Activated naive CD4-positive, alpha-beta T cell treated with Interleukin-2 at 50 U/mL for 16 hours (primary cell): ENCODE data around the gene ZNRF3.
"Not testable (repeated sequence)": the region's sequence is repeated elsewhere in the genome, so short reads cannot be mapped to it uniquely, and the experiment has no call there.

Experiments
- DNase-seq: peaks from one replicate; pipeline ENCODE4 v3.0.0-alpha.2; 2020

ZNRF3 gene

GRCh38 chr22:29074276-29074772 is 191.0 kb downstream of the ZNRF3 start:
- no peak for DNase-seq

GRCh38 chr22:29078036-29078868 is 194.9 kb downstream of the ZNRF3 start:
- no peak for DNase-seq

- no peak for DNase-seq
These were observed 195.5 kb downstream of the ZNRF3 start for GRCh38 chr22:29078869-29079207.

- no peak for DNase-seq
These were observed 196.0 kb downstream of the ZNRF3 start for GRCh38 chr22:29079218-29079901.

GRCh38 chr22:29080106-29080975 is 197.0 kb downstream of the ZNRF3 start:
- DNase-seq: no peak

- no peak for DNase-seq
These were observed 198.3 kb downstream of the ZNRF3 start for GRCh38 chr22:29081517-29082236.

GRCh38 chr22:29082826-29083545 is 199.6 kb downstream of the ZNRF3 start:
- no peak for DNase-seq

- DNase-seq: not testable (repeated sequence)
These were observed 200.2 kb downstream of the ZNRF3 start for GRCh38 chr22:29083576-29083932.

- no peak for DNase-seq
These were observed 200.7 kb downstream of the ZNRF3 start for GRCh38 chr22:29083933-29084591.

- no peak for DNase-seq
These were observed 203.6 kb downstream of the ZNRF3 start for GRCh38 chr22:29087012-29087411.

GRCh38 chr22:29088809-29089208 is 205.4 kb downstream of the ZNRF3 start:
- no peak for DNase-seq

GRCh38 chr22:29089507-29089906 is 206.1 kb downstream of the ZNRF3 start:
- DNase-seq: no peak

- no peak for DNase-seq
These were observed 206.7 kb downstream of the ZNRF3 start for GRCh38 chr22:29090039-29090438.

- DNase-seq: no peak
These were observed 208.9 kb downstream of the ZNRF3 start for GRCh38 chr22:29092243-29092642.

GRCh38 chr22:29093030-29093429 is 209.7 kb downstream of the ZNRF3 start:
- no peak for DNase-seq

GRCh38 chr22:29093501-29094300 is 210.3 kb downstream of the ZNRF3 start:
- no peak for DNase-seq

- DNase-seq: no peak
These were observed 212.1 kb downstream of the ZNRF3 start for GRCh38 chr22:29095459-29095858.

- no peak for DNase-seq
These were observed 213.6 kb downstream of the ZNRF3 start for GRCh38 chr22:29096736-29097669.

- no peak for DNase-seq
These were observed 214.9 kb downstream of the ZNRF3 start for GRCh38 chr22:29098296-29098695.
